GM12878 (cell line): Measurements from ENCODE around the gene FOXF1.

ENCODE experiments used
- SMC3 ChIP-seq: IDR thresholded peaks from 2 replicates; pipeline ENCODE4 v1.6.1; 2011; ENCODE audit warnings: low read length, improper control_type of control experiment, borderline replicate concordance
- TF ChIP-seq, protein P1 (sequence below), 3 experiments: IDR thresholded peaks in 2 of 3; conservative IDR thresholded peaks in 1 of 3; 2 replicates each; pipeline ENCODE4 v1.5.1; 2011; ENCODE audit warnings: low read depth in 3 of 3, low read length in 3 of 3, mild to moderate bottlenecking in 3 of 3, control low read depth in 2 of 3, moderate library complexity in 2 of 3, inconsistent platforms in 1 of 3, mixed read lengths in 1 of 3; ENCODE audit not compliant: control insufficient read depth in 2 of 3, insufficient read depth in 1 of 3; ENCODE audit errors: extremely low read depth in 1 of 3

GRCh38 chr16:86556576-86556975 is 46.2 kb downstream of the FOXF1 start:
- TF ChIP-seq SMC3 = no peak
- TF ChIP-seq, protein P1, sequence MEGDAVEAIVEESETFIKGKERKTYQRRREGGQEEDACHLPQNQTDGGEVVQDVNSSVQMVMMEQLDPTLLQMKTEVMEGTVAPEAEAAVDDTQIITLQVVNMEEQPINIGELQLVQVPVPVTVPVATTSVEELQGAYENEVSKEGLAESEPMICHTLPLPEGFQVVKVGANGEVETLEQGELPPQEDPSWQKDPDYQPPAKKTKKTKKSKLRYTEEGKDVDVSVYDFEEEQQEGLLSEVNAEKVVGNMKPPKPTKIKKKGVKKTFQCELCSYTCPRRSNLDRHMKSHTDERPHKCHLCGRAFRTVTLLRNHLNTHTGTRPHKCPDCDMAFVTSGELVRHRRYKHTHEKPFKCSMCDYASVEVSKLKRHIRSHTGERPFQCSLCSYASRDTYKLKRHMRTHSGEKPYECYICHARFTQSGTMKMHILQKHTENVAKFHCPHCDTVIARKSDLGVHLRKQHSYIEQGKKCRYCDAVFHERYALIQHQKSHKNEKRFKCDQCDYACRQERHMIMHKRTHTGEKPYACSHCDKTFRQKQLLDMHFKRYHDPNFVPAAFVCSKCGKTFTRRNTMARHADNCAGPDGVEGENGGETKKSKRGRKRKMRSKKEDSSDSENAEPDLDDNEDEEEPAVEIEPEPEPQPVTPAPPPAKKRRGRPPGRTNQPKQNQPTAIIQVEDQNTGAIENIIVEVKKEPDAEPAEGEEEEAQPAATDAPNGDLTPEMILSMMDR (IDR thresholded peaks at IDR 0.05 in 2 of 3, conservative IDR thresholded peaks at IDR 0.05 in 1 of 3; ENCODE audit: control insufficient read depth in 2 of 3, extremely low read depth in 1 of 3, insufficient read depth in 1 of 3, low read depth in 3 of 3, low read length in 3 of 3) = no peak
